Activated naive CD8-positive, alpha-beta T cell treated with anti-CD3 and anti-CD28 coated beads, Interleukin-2, amount 50 U/mL, for 24 hours (primary cell): ENCODE data around the gene HDAC8.
"Not testable (repeated sequence)": the region's sequence is repeated elsewhere in the genome, so short reads cannot be mapped to it uniquely, and the experiment has no call there.

ENCODE experiments used
- ATAC-seq: fragments of 150-1000 bp; cut with Tn5 transposase; one replicate; pipeline ENCODE4 v1.10.0; 2021
- DNase-seq: peaks from one replicate; pipeline ENCODE4 v3.0.0; 2021
- H3K27ac Mint-ChIP-seq: one replicate; pipeline ENCODE4 v1.8.0; 2021; ENCODE audit warnings: mild to moderate bottlenecking, mixed read lengths
- H3K27me3 Mint-ChIP-seq: one replicate; pipeline ENCODE4 v1.8.0; 2021; ENCODE audit warnings: mixed read lengths
- H3K36me3 Mint-ChIP-seq: one replicate; pipeline ENCODE4 v1.8.0; 2021; ENCODE audit warnings: low read depth, mixed read lengths
- H3K4me1 Mint-ChIP-seq: one replicate; pipeline ENCODE4 v1.8.0; 2021; ENCODE audit warnings: mixed read lengths
- H3K4me3 Mint-ChIP-seq: one replicate; pipeline ENCODE4 v1.8.0; 2021; ENCODE audit warnings: mild to moderate bottlenecking, moderate library complexity, mixed read lengths
- H3K9me3 Mint-ChIP-seq: one replicate; pipeline ENCODE4 v1.8.0; 2021; ENCODE audit warnings: mixed read lengths

HDAC8 gene

GRCh38 chrX:72461288-72461687, 111.4 kb downstream of the HDAC8 start:
- Mint-ChIP-seq H3K36me3 (peaks cover 5% of the 10 kb centered on the region), H3K9me3 (no peaks in the 10 kb centered on the region), H3K27me3 (no peaks in the 10 kb centered on the region), H3K27ac (no peak overlapping the region), H3K4me1 (no peaks in the 10 kb centered on the region), H3K4me3 (no peak overlapping the region)
- DNase-seq: no peak
- ATAC-seq: no peak

- peaks cover 5% of the 10 kb centered on the region for H3K36me3 Mint-ChIP-seq
- no peak for DNase-seq
- H3K4me3 Mint-ChIP-seq: no peak overlapping the region
- no peaks in the 10 kb centered on the region for H3K9me3 Mint-ChIP-seq
- no peak for ATAC-seq
- no peak overlapping the region for H3K27ac Mint-ChIP-seq
- no peaks in the 10 kb centered on the region for H3K27me3 Mint-ChIP-seq
- no peaks in the 10 kb centered on the region for H3K4me1 Mint-ChIP-seq
Observed at GRCh38 chrX:72460715-72461114, 111.9 kb downstream of the HDAC8 start.

- not testable (repeated sequence) for H3K4me1 Mint-ChIP-seq, H3K4me3 Mint-ChIP-seq, H3K27me3 Mint-ChIP-seq, H3K27ac Mint-ChIP-seq, DNase-seq, H3K9me3 Mint-ChIP-seq, ATAC-seq
- H3K36me3 Mint-ChIP-seq: peaks cover 34% of the 10 kb centered on the region
Observed at GRCh38 chrX:72449034-72449433, 123.6 kb downstream of the HDAC8 start.

- not testable (repeated sequence) for ATAC-seq, H3K27ac Mint-ChIP-seq, DNase-seq, H3K4me1 Mint-ChIP-seq, H3K4me3 Mint-ChIP-seq, H3K27me3 Mint-ChIP-seq
- Mint-ChIP-seq H3K36me3 (peaks cover 43% of the 10 kb centered on the region), H3K9me3 (peaks cover 22% of the 10 kb centered on the region)
Observed at GRCh38 chrX:72440764-72441163, 131.9 kb downstream of the HDAC8 start.

GRCh38 chrX:72436010-72436409, 136.6 kb downstream of the HDAC8 start:
- ATAC-seq: no peak
- no peaks in the 10 kb centered on the region for H3K4me1 Mint-ChIP-seq
- H3K27me3 Mint-ChIP-seq: no peaks in the 10 kb centered on the region
- peaks cover 22% of the 10 kb centered on the region for H3K9me3 Mint-ChIP-seq
- H3K27ac Mint-ChIP-seq: no peak overlapping the region
- H3K4me3 Mint-ChIP-seq: no peak overlapping the region
- peaks cover 49% of the 10 kb centered on the region for H3K36me3 Mint-ChIP-seq
- no peak for DNase-seq

- Mint-ChIP-seq H3K27me3 (no peaks in the 10 kb centered on the region), H3K9me3 (peaks cover 5% of the 10 kb centered on the region), H3K27ac (no peak overlapping the region), H3K36me3 (peaks cover 35% of the 10 kb centered on the region), H3K4me3 (no peak overlapping the region), H3K4me1 (no peaks in the 10 kb centered on the region)
- ATAC-seq (no peak), DNase-seq (no peak)
Observed at GRCh38 chrX:72430405-72430968, 142.2 kb downstream of the HDAC8 start.

- no peaks in the 10 kb centered on the region for H3K27me3 Mint-ChIP-seq
- no peak overlapping the region for H3K4me3 Mint-ChIP-seq
- no peak for DNase-seq
- peaks cover 34% of the 10 kb centered on the region for H3K9me3 Mint-ChIP-seq
- no peaks in the 10 kb centered on the region for H3K4me1 Mint-ChIP-seq
- no peak for ATAC-seq
- H3K36me3 Mint-ChIP-seq: peaks cover 26% of the 10 kb centered on the region
- no peak overlapping the region for H3K27ac Mint-ChIP-seq
Observed at GRCh38 chrX:72421797-72422196, 150.8 kb downstream of the HDAC8 start.

- Mint-ChIP-seq H3K4me3 (no peak overlapping the region), H3K9me3 (peaks cover 4% of the 10 kb centered on the region), H3K27me3 (no peaks in the 10 kb centered on the region), H3K4me1 (no peaks in the 10 kb centered on the region), H3K27ac (no peak overlapping the region), H3K36me3 (peaks cover 20% of the 10 kb centered on the region)
- ATAC-seq (no peak), DNase-seq (no peak)
Observed at GRCh38 chrX:72409993-72410392, 162.7 kb downstream of the HDAC8 start.

- peaks cover 18% of the 10 kb centered on the region for H3K36me3 Mint-ChIP-seq
- DNase-seq (no peak), ATAC-seq (no peak)
- peaks cover 4% of the 10 kb centered on the region for H3K9me3 Mint-ChIP-seq
- H3K4me1 Mint-ChIP-seq: no peaks in the 10 kb centered on the region
- no peak overlapping the region for H3K27ac Mint-ChIP-seq
- H3K27me3 Mint-ChIP-seq: no peaks in the 10 kb centered on the region
- no peak overlapping the region for H3K4me3 Mint-ChIP-seq
Observed at GRCh38 chrX:72408885-72409284, 163.8 kb downstream of the HDAC8 start.

GRCh38 chrX:72405136-72405535, 167.5 kb downstream of the HDAC8 start:
- H3K36me3 Mint-ChIP-seq: peaks cover 16% of the 10 kb centered on the region
- H3K4me1 Mint-ChIP-seq, H3K27me3 Mint-ChIP-seq, H3K4me3 Mint-ChIP-seq, DNase-seq, H3K27ac Mint-ChIP-seq, ATAC-seq, H3K9me3 Mint-ChIP-seq: not testable (repeated sequence)

GRCh38 chrX:72402614-72403013, 170.0 kb downstream of the HDAC8 start:
- Mint-ChIP-seq H3K4me1 (no peaks in the 10 kb centered on the region), H3K27ac (no peak overlapping the region)
- ATAC-seq: no peak

GRCh38 chrX:72399816-72400215, 172.8 kb downstream of the HDAC8 start:
- Mint-ChIP-seq H3K9me3 (no peaks in the 10 kb centered on the region), H3K27ac (no peak overlapping the region), H3K4me1 (no peaks in the 10 kb centered on the region), H3K36me3 (peaks cover 4% of the 10 kb centered on the region), H3K4me3 (no peak overlapping the region), H3K27me3 (no peaks in the 10 kb centered on the region)
- ATAC-seq: no peak
- DNase-seq: no peak

More at GRCh38 chrX:72402614-72403013, 170.0 kb downstream of the HDAC8 start:
- H3K36me3 Mint-ChIP-seq: peaks cover 8% of the 10 kb centered on the region
- no peaks in the 10 kb centered on the region for H3K9me3 Mint-ChIP-seq
- no peak for DNase-seq
- no peak overlapping the region for H3K4me3 Mint-ChIP-seq
- no peaks in the 10 kb centered on the region for H3K27me3 Mint-ChIP-seq

GRCh38 chrX:72396117-72396516, 176.5 kb downstream of the HDAC8 start:
- Mint-ChIP-seq H3K9me3 (no peaks in the 10 kb centered on the region), H3K27me3 (no peaks in the 10 kb centered on the region), H3K4me3 (no peak overlapping the region), H3K36me3 (peaks cover 4% of the 10 kb centered on the region), H3K27ac (no peak overlapping the region), H3K4me1 (no peaks in the 10 kb centered on the region)
- ATAC-seq: no peak
- no peak for DNase-seq

- H3K4me1 Mint-ChIP-seq: no peaks in the 10 kb centered on the region
- H3K36me3 Mint-ChIP-seq: peaks cover 2% of the 10 kb centered on the region
- H3K27me3 Mint-ChIP-seq: no peaks in the 10 kb centered on the region
- H3K9me3 Mint-ChIP-seq: no peaks in the 10 kb centered on the region
- ATAC-seq (no peak), DNase-seq (no peak)
- no peak overlapping the region for H3K4me3 Mint-ChIP-seq
- H3K27ac Mint-ChIP-seq: no peak overlapping the region
Observed at GRCh38 chrX:72395237-72395636, 177.4 kb downstream of the HDAC8 start.

GRCh38 chrX:72394518-72395170, 178.0 kb downstream of the HDAC8 start:
- DNase-seq (no peak), ATAC-seq (no peak)
- H3K27me3 Mint-ChIP-seq: no peaks in the 10 kb centered on the region
- no peak overlapping the region for H3K4me3 Mint-ChIP-seq
- no peak overlapping the region for H3K27ac Mint-ChIP-seq
- H3K9me3 Mint-ChIP-seq: no peaks in the 10 kb centered on the region
- no peaks in the 10 kb centered on the region for H3K4me1 Mint-ChIP-seq
- peaks cover 1% of the 10 kb centered on the region for H3K36me3 Mint-ChIP-seq
